Measurements from ENCODE around the gene DUSP12. TPM values are rescaled to one million over a fixed set of nuclear protein-coding genes. Genes with fewer than 3 reads are reported as not detected.

DUSP12 gene
- total RNA-seq, 2 experiments from 2014 or later: 24.1 to 27.6 TPM

GRCh38 chr1:161730050-161730564, 19.5 kb upstream of the DUSP12 start:
- no peaks in the 10 kb centered on the region for H3K9me3 Mint-ChIP-seq (ENCODE audit: insufficient read depth)
- POLR2A ChIA-PET: interaction anchor here (0.6 to 1.0 kb wide), 2 partner anchors 20 to 190 kb away, joined by 3 read pairs; partner anchors contain the start of gene DUSP12
- no peak overlapping the region for H3K4me3 Mint-ChIP-seq
- ATAC-seq: no peak
- CTCF ChIA-PET: interaction anchor here (1.4 to 6.5 kb wide), 5 partner anchors 9 to 290 kb away, joined by 3 to 103 read pairs (median 4); partner anchors contain the start of gene DUSP12
- H3K27me3 Mint-ChIP-seq (ENCODE audit: low read depth): peaks cover 18% of the 10 kb centered on the region
- H3K36me3 Mint-ChIP-seq (ENCODE audit: low read depth): no peaks in the 10 kb centered on the region
- DNase-seq: peak; percentile 40
- peak overlapping the region; percentile 77 for H3K27ac Mint-ChIP-seq
- H3K4me1 Mint-ChIP-seq (ENCODE audit: low read depth): peaks cover 48% of the 10 kb centered on the region

GRCh38 chr1:161731241-161731640, 18.3 kb upstream of the DUSP12 start:
- H3K4me1 Mint-ChIP-seq (ENCODE audit: low read depth): peaks cover 43% of the 10 kb centered on the region
- ChIA-PET CTCF (interaction anchor here (1.6 to 6.5 kb wide), 2 partner anchors 8 to 243 kb away, joined by 4 to 103 read pairs; no protein-coding TSS in a partner anchor), POLR2A (no interaction called here)
- H3K4me3 Mint-ChIP-seq: no peak overlapping the region
- ATAC-seq (no peak), DNase-seq (no peak)
- H3K36me3 Mint-ChIP-seq (ENCODE audit: low read depth): no peaks in the 10 kb centered on the region
- no peak overlapping the region for H3K27ac Mint-ChIP-seq
- H3K27me3 Mint-ChIP-seq (ENCODE audit: low read depth): peaks cover 18% of the 10 kb centered on the region
- no peaks in the 10 kb centered on the region for H3K9me3 Mint-ChIP-seq (ENCODE audit: insufficient read depth)

- peaks cover 18% of the 10 kb centered on the region for H3K27me3 Mint-ChIP-seq (ENCODE audit: low read depth)
- no peak for DNase-seq
Measured at GRCh38 chr1:161731981-161732718, 17.4 kb upstream of the DUSP12 start.

GRCh38 chr1:161733526-161733925, 16.1 kb upstream of the DUSP12 start:
- Mint-ChIP-seq H3K4me1 (ENCODE audit: low read depth) (peaks cover 43% of the 10 kb centered on the region), H3K9me3 (ENCODE audit: insufficient read depth) (no peaks in the 10 kb centered on the region)
- POLR2A ChIA-PET: interaction anchor here (1.1 kb wide), 1 partner anchor 8 kb away, joined by 3 read pairs; no protein-coding TSS in a partner anchor

More at GRCh38 chr1:161731981-161732718, 17.4 kb upstream of the DUSP12 start:
- H3K27ac Mint-ChIP-seq: no peak overlapping the region
- H3K4me3 Mint-ChIP-seq: no peak overlapping the region
- H3K4me1 Mint-ChIP-seq (ENCODE audit: low read depth): peaks cover 48% of the 10 kb centered on the region
- no peak for ATAC-seq
- ChIA-PET POLR2A (no interaction called here), CTCF (interaction anchor here (1.1 to 2.1 kb wide), 3 partner anchors 9 to 247 kb away, joined by 3 to 6 read pairs (median 5); no protein-coding TSS in a partner anchor)
- no peaks in the 10 kb centered on the region for H3K36me3 Mint-ChIP-seq (ENCODE audit: low read depth)
- no peaks in the 10 kb centered on the region for H3K9me3 Mint-ChIP-seq (ENCODE audit: insufficient read depth)

GRCh38 chr1:161735837-161736236, 13.7 kb upstream of the DUSP12 start:
- CTCF ChIA-PET: interaction anchor here (1.0 to 9.4 kb wide), 6 partner anchors 8 to 251 kb away, joined by 3 to 103 read pairs (median 3); no protein-coding TSS in a partner anchor
- Mint-ChIP-seq H3K4me3 (no peak overlapping the region), H3K27ac (no peak overlapping the region), H3K27me3 (ENCODE audit: low read depth) (peaks cover 14% of the 10 kb centered on the region), H3K36me3 (ENCODE audit: low read depth) (no peaks in the 10 kb centered on the region), H3K4me1 (ENCODE audit: low read depth) (peaks cover 45% of the 10 kb centered on the region), H3K9me3 (ENCODE audit: insufficient read depth) (no peaks in the 10 kb centered on the region)
- POLR2A ChIA-PET: interaction anchor here (4.8 kb wide), 1 partner anchor 9 kb away, joined by 21 read pairs; no protein-coding TSS in a partner anchor
- no peak for ATAC-seq
- DNase-seq: no peak

More at GRCh38 chr1:161733526-161733925, 16.1 kb upstream of the DUSP12 start:
- H3K36me3 Mint-ChIP-seq (ENCODE audit: low read depth): no peaks in the 10 kb centered on the region
- H3K27ac Mint-ChIP-seq: no peak overlapping the region
- CTCF ChIA-PET: interaction anchor here (1.2 to 2.1 kb wide), 3 partner anchors 8 to 246 kb away, joined by 3 to 6 read pairs (median 6); no protein-coding TSS in a partner anchor
- DNase-seq (no peak), ATAC-seq (no peak)
- H3K4me3 Mint-ChIP-seq: no peak overlapping the region
- H3K27me3 Mint-ChIP-seq (ENCODE audit: low read depth): peaks cover 18% of the 10 kb centered on the region

- no peak overlapping the region for H3K4me3 Mint-ChIP-seq
- DNase-seq (no peak), ATAC-seq (no peak)
- no peak overlapping the region for H3K27ac Mint-ChIP-seq
- H3K27me3 Mint-ChIP-seq (ENCODE audit: low read depth): peaks cover 12% of the 10 kb centered on the region
- no peaks in the 10 kb centered on the region for H3K36me3 Mint-ChIP-seq (ENCODE audit: low read depth)
- H3K4me1 Mint-ChIP-seq (ENCODE audit: low read depth): peaks cover 45% of the 10 kb centered on the region
- ChIA-PET CTCF (interaction anchor here (1.0 to 9.4 kb wide), 7 partner anchors 8 to 252 kb away, joined by 3 to 103 read pairs (median 3); partner anchors contain the start of gene DUSP12), POLR2A (interaction anchor here (0.9 to 4.8 kb wide), 2 partner anchors 10 to 14 kb away, joined by 4 to 21 read pairs; partner anchors contain the start of gene DUSP12)
- H3K9me3 Mint-ChIP-seq (ENCODE audit: insufficient read depth): no peaks in the 10 kb centered on the region
Measured at GRCh38 chr1:161736335-161736969, 13.1 kb upstream of the DUSP12 start.

GRCh38 chr1:161737625-161738024, 12.0 kb upstream of the DUSP12 start:
- H3K27ac Mint-ChIP-seq: no peak overlapping the region
- ATAC-seq (no peak), DNase-seq (no peak)
- ChIA-PET POLR2A (interaction anchor here (0.9 to 4.8 kb wide), 2 partner anchors 11 to 12 kb away, joined by 4 to 21 read pairs; partner anchors contain the start of gene DUSP12), CTCF (interaction anchor here (0.9 to 9.4 kb wide), 16 partner anchors 10 to 512 kb away, joined by 3 to 103 read pairs (median 4); partner anchors contain the start of genes DUSP12, FCGR2A, HSPA6 and TOMM40L)
- H3K27me3 Mint-ChIP-seq (ENCODE audit: low read depth): peaks cover 4% of the 10 kb centered on the region
- no peak overlapping the region for H3K4me3 Mint-ChIP-seq
- H3K9me3 Mint-ChIP-seq (ENCODE audit: insufficient read depth): no peaks in the 10 kb centered on the region
- peaks cover 43% of the 10 kb centered on the region for H3K4me1 Mint-ChIP-seq (ENCODE audit: low read depth)
- no peaks in the 10 kb centered on the region for H3K36me3 Mint-ChIP-seq (ENCODE audit: low read depth)

- peak overlapping the region; percentile 37 for H3K4me3 Mint-ChIP-seq
- no peaks in the 10 kb centered on the region for H3K36me3 Mint-ChIP-seq (ENCODE audit: low read depth)
- H3K9me3 Mint-ChIP-seq (ENCODE audit: insufficient read depth): no peaks in the 10 kb centered on the region
- H3K27me3 Mint-ChIP-seq (ENCODE audit: low read depth): no peaks in the 10 kb centered on the region
- peaks cover 52% of the 10 kb centered on the region for H3K4me1 Mint-ChIP-seq (ENCODE audit: low read depth)
- ATAC-seq (peak; percentile 85), DNase-seq (peak; percentile 84)
- peak overlapping the region; percentile 88 for H3K27ac Mint-ChIP-seq
- CTCF ChIA-PET: interaction anchor here (0.8 to 9.4 kb wide), 26 partner anchors 11 to 513 kb away, joined by 3 to 103 read pairs (median 4); partner anchors contain the start of genes DUSP12, FCGR2A, HSPA6 and TOMM40L
- POLR2A ChIA-PET: interaction anchor here (1.0 to 4.8 kb wide), 3 partner anchors 11 to 199 kb away, joined by 5 to 21 read pairs (median 6); partner anchors contain the start of gene DUSP12
Measured at GRCh38 chr1:161738627-161739287, 10.8 kb upstream of the DUSP12 start.

GRCh38 chr1:161739865-161740566, 9.6 kb upstream of the DUSP12 start:
- no peak for ATAC-seq
- H3K27me3 Mint-ChIP-seq (ENCODE audit: low read depth): peaks cover 3% of the 10 kb centered on the region
- no peak overlapping the region for H3K4me3 Mint-ChIP-seq
- peak overlapping the region; percentile 88 for H3K27ac Mint-ChIP-seq
- no peaks in the 10 kb centered on the region for H3K36me3 Mint-ChIP-seq (ENCODE audit: low read depth)
- no peak for DNase-seq
- CTCF ChIA-PET: interaction anchor here (1.0 to 9.4 kb wide), 11 partner anchors 10 to 260 kb away, joined by 3 to 103 read pairs (median 10); partner anchors contain the start of gene DUSP12
- peaks cover 62% of the 10 kb centered on the region for H3K4me1 Mint-ChIP-seq (ENCODE audit: low read depth)
- H3K9me3 Mint-ChIP-seq (ENCODE audit: insufficient read depth): no peaks in the 10 kb centered on the region
- POLR2A ChIA-PET: interaction anchor here (0.7 to 4.8 kb wide), 3 partner anchors 9 to 13 kb away, joined by 3 to 21 read pairs (median 6); partner anchors contain the start of gene DUSP12

- Mint-ChIP-seq H3K4me1 (ENCODE audit: low read depth) (peaks cover 67% of the 10 kb centered on the region), H3K9me3 (ENCODE audit: insufficient read depth) (no peaks in the 10 kb centered on the region), H3K4me3 (no peak overlapping the region), H3K27me3 (ENCODE audit: low read depth) (peaks cover 6% of the 10 kb centered on the region), H3K36me3 (ENCODE audit: low read depth) (no peaks in the 10 kb centered on the region), H3K27ac (no peak overlapping the region)
- ChIA-PET CTCF (interaction anchor here (1.0 to 9.4 kb wide), 19 partner anchors 8 to 514 kb away, joined by 3 to 103 read pairs (median 6); partner anchors contain the start of genes DUSP12 and HSPA6), POLR2A (interaction anchor here (0.7 to 1.0 kb wide), 2 partner anchors 14 kb away, joined by 3 to 4 read pairs; no protein-coding TSS in a partner anchor)
- DNase-seq: no peak
- no peak for ATAC-seq
Measured at GRCh38 chr1:161740921-161741320, 8.7 kb upstream of the DUSP12 start.

All from activated CD8-positive, alpha-beta T cell treated with anti-CD3 and anti-CD28 coated beads, Interleukin-2, amount 10 ng/mL, durations not matched to agents 7 days and 5 days (primary cell).